Nephron (organoid): Measurements from ENCODE around the gene TOGARAM2.

Experiments
- H3K27ac Mint-ChIP-seq, 3 experiments: 2 replicates each; pipeline ENCODE4 v1.8.0; 2020; ENCODE audit warnings: mixed read lengths in 3 of 3, mild to moderate bottlenecking in 2 of 3, moderate library complexity in 1 of 3
- H3K27me3 Mint-ChIP-seq: 2 replicates; pipeline ENCODE4 v1.8.0; 2021; ENCODE audit warnings: low read depth, mild to moderate bottlenecking, moderate library complexity, mixed read lengths
- H3K36me3 Mint-ChIP-seq: 2 replicates; pipeline ENCODE4 v1.8.0; 2020; ENCODE audit warnings: low read depth, mixed read lengths
- H3K4me1 Mint-ChIP-seq: 2 replicates; pipeline ENCODE4 v1.8.0; 2020; ENCODE audit warnings: mixed read lengths
- H3K4me3 Mint-ChIP-seq, 3 experiments: 2 replicates each; pipeline ENCODE4 v1.8.0; 2020; ENCODE audit warnings: mild to moderate bottlenecking in 3 of 3, mixed read lengths in 3 of 3, moderate library complexity in 2 of 3
- H3K9me3 Mint-ChIP-seq: 2 replicates; pipeline ENCODE4 v1.8.0; 2020; ENCODE audit warnings: mixed read lengths
- CTCF ChIP-seq, 3 experiments: fragments of 200-600 bp; sonication (generic); IDR thresholded peaks; one replicate each; pipeline ENCODE4 v1.5.0; 2021; ENCODE audit warnings: antibody characterized with exemption in 3 of 3; ENCODE audit not compliant: unreplicated experiment in 3 of 3

Gene TOGARAM2

GRCh38 chr2:29066271-29066860, 85.3 kb downstream of the TOGARAM2 start:
- no peak overlapping the region for H3K4me3 Mint-ChIP-seq
- H3K9me3 Mint-ChIP-seq, result no peaks in the 10 kb centered on the region
- H3K27ac Mint-ChIP-seq, result peak overlapping the region in 2 of 3 experiments; percentile 17 to 46
- peaks cover 64% of the 10 kb centered on the region for H3K4me1 Mint-ChIP-seq
- H3K36me3 Mint-ChIP-seq, result no peaks in the 10 kb centered on the region
- H3K27me3 Mint-ChIP-seq, result no peaks in the 10 kb centered on the region
- no peak for TF ChIP-seq CTCF (IDR thresholded peaks at IDR 0.05; ENCODE audit: unreplicated experiment in 3 of 3)

- no peak for TF ChIP-seq CTCF (IDR thresholded peaks at IDR 0.05; ENCODE audit: unreplicated experiment in 3 of 3)
- Mint-ChIP-seq H3K27ac (no peak overlapping the region), H3K4me3 (no peak overlapping the region), H3K36me3 (no peaks in the 10 kb centered on the region), H3K9me3 (no peaks in the 10 kb centered on the region), H3K4me1 (peaks cover 60% of the 10 kb centered on the region), H3K27me3 (peaks cover 6% of the 10 kb centered on the region)
Observed at GRCh38 chr2:29066997-29067605, 86.0 kb downstream of the TOGARAM2 start.

GRCh38 chr2:29068513-29068912, 87.4 kb downstream of the TOGARAM2 start:
- H3K27ac Mint-ChIP-seq, result peak overlapping the region in 1 of 3 experiments; percentile 55
- peaks cover 9% of the 10 kb centered on the region for H3K27me3 Mint-ChIP-seq
- H3K36me3 Mint-ChIP-seq, result no peaks in the 10 kb centered on the region
- no peaks in the 10 kb centered on the region for H3K9me3 Mint-ChIP-seq
- no peak for TF ChIP-seq CTCF (IDR thresholded peaks at IDR 0.05; ENCODE audit: unreplicated experiment in 3 of 3)
- H3K4me1 Mint-ChIP-seq, result peaks cover 57% of the 10 kb centered on the region
- H3K4me3 Mint-ChIP-seq, result no peak overlapping the region

GRCh38 chr2:29070526-29070925, 89.4 kb downstream of the TOGARAM2 start:
- peaks cover 52% of the 10 kb centered on the region for H3K4me1 Mint-ChIP-seq
- H3K9me3 Mint-ChIP-seq, result no peaks in the 10 kb centered on the region
- no peaks in the 10 kb centered on the region for H3K36me3 Mint-ChIP-seq
- H3K4me3 Mint-ChIP-seq, result peak overlapping the region in 1 of 3 experiments; percentile 19
- H3K27ac Mint-ChIP-seq, result peak overlapping the region in 2 of 3 experiments; percentile 85 to 92
- H3K27me3 Mint-ChIP-seq, result peaks cover 9% of the 10 kb centered on the region
- no peak for TF ChIP-seq CTCF (IDR thresholded peaks at IDR 0.05; ENCODE audit: unreplicated experiment in 3 of 3)

- Mint-ChIP-seq H3K36me3 (no peaks in the 10 kb centered on the region), H3K27me3 (peaks cover 9% of the 10 kb centered on the region), H3K27ac (peak overlapping the region in 2 of 3 experiments; percentile 85 to 92), H3K4me3 (no peak overlapping the region), H3K4me1 (peaks cover 54% of the 10 kb centered on the region), H3K9me3 (no peaks in the 10 kb centered on the region)
- no peak for TF ChIP-seq CTCF (IDR thresholded peaks at IDR 0.05; ENCODE audit: unreplicated experiment in 3 of 3)
Observed at GRCh38 chr2:29071032-29071975, 90.2 kb downstream of the TOGARAM2 start.
